Kidney (tissue), 14 donors: ENCODE results near the gene JPT1. TPM values are rescaled to one million over a fixed set of nuclear protein-coding genes. Genes with fewer than 3 reads are reported as not detected.

Source experiments
- DNase-seq, 5 donors: peaks; one replicate each; pipeline ENCODE4 v3.0.0-alpha.2; 2013 to 2020
- FAIRE-seq: peaks from 2 replicates; lab custom pipeline; 2012; peaks lifted over from hg19 to GRCh38; lab: Jason Lieb, UNC
- H3K27ac ChIP-seq, 2 donors: one replicate each; pipeline ENCODE4 v1.7.0; 2013; ENCODE audit warnings: low read depth in 2 of 2, low read length in 2 of 2, inconsistent platforms in 1 of 2
- H3K27me3 ChIP-seq: one replicate; pipeline ENCODE4 v1.7.1; 2013; ENCODE audit warnings: low read length, inconsistent platforms; ENCODE audit not compliant: control insufficient read depth, insufficient read depth
- H3K36me3 ChIP-seq, 3 donors: one replicate each; pipeline versions ENCODE4 v1.7.0 to v1.7.1; 2013; ENCODE audit warnings: low read length in 3 of 3, control low read depth in 1 of 3, inconsistent platforms in 1 of 3; ENCODE audit not compliant: insufficient read depth in 3 of 3, control insufficient read depth in 2 of 3
- H3K4me1 ChIP-seq, 3 donors: one replicate each; pipeline versions ENCODE4 v1.7.0 to v1.7.1; 2013; ENCODE audit warnings: low read length in 3 of 3, inconsistent platforms in 1 of 3, low read depth in 1 of 3; ENCODE audit not compliant: control insufficient read depth in 2 of 3, insufficient read depth in 2 of 3
- H3K4me3 ChIP-seq, 3 donors: one replicate each; pipeline versions ENCODE4 v1.7.0 to v1.8.1; 2013; ENCODE audit warnings: low read length in 3 of 3, control low read depth in 1 of 3, inconsistent platforms in 1 of 3
- H3K9ac ChIP-seq, 3 donors: one replicate each; pipeline versions ENCODE4 v1.7.0 to v1.7.1; 2013; ENCODE audit warnings: low read length in 3 of 3, control low read depth in 1 of 3, inconsistent platforms in 1 of 3
- H3K9me3 ChIP-seq, 3 donors: one replicate each; pipeline versions ENCODE4 v1.7.0 to v1.7.1; 2013; ENCODE audit warnings: low read length in 3 of 3, control low read depth in 1 of 3, inconsistent platforms in 1 of 3; ENCODE audit not compliant: control insufficient read depth in 2 of 3, insufficient read depth in 1 of 3
- intact Hi-C: fragments of 100-400 bp; cut with DNase I; formaldehyde crosslinking; loops from one replicate; pipeline ENCODE4 v1.11.1; 2022
- polyA plus RNA-seq: library from polyadenylated mRNA; stranded (reverse); fragments of 350-450 nt; fragmentation: Illumina TruSeq; extraction: RNeasy Lipid Tissue Mini Kit (QIAGEN cat#74804); gene quantifications from one replicate; pipeline ENCODE4 v1.2.3, GENCODE V29; 2014; ENCODE audit warnings: low read depth, low replicate concordance; ENCODE audit not compliant: insufficient read depth
- total RNA-seq: library from RNA; stranded (reverse); fragmentation: NEBNext Ultra II Directional; extraction: Animal tissue kit (Norgen Biotek cat#: 25700); gene quantifications from one replicate; pipeline ENCODE4 v1.2.1, GENCODE V29; 2021
- TF ChIP-seq, protein P1 (sequence below): IDR thresholded peaks from 3 replicates; pipeline ENCODE4 v1.5.1; 2012; ENCODE audit warnings: mild to moderate bottlenecking, moderate library complexity, borderline replicate concordance; ENCODE audit not compliant: insufficient read depth; ENCODE audit errors: extremely low read depth
- donor health status: control.
- donor health status: control.
- donor health status: control.
- donor health status: control.
- donor health status: control.
- donor health status: DM: yes; HTN: yes; CAD: no.
- donor health status: Normal renal cell carcinoma (clear cell type).

The JPT1 gene
- total and polyA plus RNA-seq, 2 donors from 2014 or later, result 76.4 to 122 TPM

DNA sequence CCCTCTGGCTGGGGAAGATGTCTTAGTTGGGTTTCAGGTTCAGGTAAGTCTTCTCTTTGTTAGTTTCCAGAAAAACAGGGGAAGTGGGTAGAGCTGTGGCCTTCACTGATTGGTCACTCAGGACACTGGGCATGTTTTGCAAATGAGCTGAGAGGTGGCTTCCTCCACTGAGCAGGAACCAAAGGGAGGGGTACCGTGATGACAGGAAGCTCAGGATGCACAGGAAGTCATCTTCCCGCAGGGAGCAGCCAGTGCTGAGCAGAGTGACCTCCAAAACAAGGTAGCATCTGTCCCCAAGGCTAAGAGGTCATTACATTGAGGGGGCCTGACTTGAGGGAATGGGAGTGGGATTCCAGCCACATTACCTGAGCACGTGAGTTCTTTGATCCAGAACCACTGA, 28.3 kb downstream of the JPT1 start:
- H3K27ac ChIP-seq, result no peak overlapping the region
- no peaks in the 10 kb centered on the region for H3K9me3 ChIP-seq
- peaks cover 2 to 5% (median 3%) of the 10 kb centered on the region in 3 donors for H3K36me3 ChIP-seq
- no peak for FAIRE-seq
- peaks cover 0 to 6% (median 0%) of the 10 kb centered on the region in 3 donors for H3K4me1 ChIP-seq
- no peaks in the 10 kb centered on the region for H3K27me3 ChIP-seq
- no peak overlapping the region for H3K4me3 ChIP-seq
- intact Hi-C loops, result no loop called here
- H3K9ac ChIP-seq, result no peak overlapping the region
- TF ChIP-seq, protein P1, sequence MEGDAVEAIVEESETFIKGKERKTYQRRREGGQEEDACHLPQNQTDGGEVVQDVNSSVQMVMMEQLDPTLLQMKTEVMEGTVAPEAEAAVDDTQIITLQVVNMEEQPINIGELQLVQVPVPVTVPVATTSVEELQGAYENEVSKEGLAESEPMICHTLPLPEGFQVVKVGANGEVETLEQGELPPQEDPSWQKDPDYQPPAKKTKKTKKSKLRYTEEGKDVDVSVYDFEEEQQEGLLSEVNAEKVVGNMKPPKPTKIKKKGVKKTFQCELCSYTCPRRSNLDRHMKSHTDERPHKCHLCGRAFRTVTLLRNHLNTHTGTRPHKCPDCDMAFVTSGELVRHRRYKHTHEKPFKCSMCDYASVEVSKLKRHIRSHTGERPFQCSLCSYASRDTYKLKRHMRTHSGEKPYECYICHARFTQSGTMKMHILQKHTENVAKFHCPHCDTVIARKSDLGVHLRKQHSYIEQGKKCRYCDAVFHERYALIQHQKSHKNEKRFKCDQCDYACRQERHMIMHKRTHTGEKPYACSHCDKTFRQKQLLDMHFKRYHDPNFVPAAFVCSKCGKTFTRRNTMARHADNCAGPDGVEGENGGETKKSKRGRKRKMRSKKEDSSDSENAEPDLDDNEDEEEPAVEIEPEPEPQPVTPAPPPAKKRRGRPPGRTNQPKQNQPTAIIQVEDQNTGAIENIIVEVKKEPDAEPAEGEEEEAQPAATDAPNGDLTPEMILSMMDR, result no peak
- DNase-seq, result peak in 1 of 5 donors; percentile 20

DNA sequence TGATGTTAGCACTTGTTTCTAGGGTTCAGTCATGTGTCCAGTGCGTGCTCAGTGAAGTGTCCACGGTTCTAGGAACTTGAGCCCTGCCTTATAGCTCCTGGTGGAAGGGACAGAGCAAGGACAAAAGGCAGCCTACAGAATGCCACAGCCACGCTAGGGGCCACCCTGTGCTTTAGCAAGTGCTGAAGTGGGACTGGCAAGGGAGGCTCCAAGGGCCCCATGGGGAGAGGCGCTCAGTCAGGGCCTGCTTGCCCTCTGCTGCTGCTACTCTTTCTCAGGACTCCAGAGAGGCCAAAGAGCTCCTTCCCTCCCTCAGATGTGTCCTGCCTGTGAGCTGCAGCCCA, 29.5 kb downstream of the JPT1 start:
- peaks cover 0 to 6% (median 0%) of the 10 kb centered on the region in 3 donors for H3K4me1 ChIP-seq
- H3K9me3 ChIP-seq, result no peaks in the 10 kb centered on the region
- intact Hi-C loops, result no loop called here
- peaks cover 2 to 4% (median 3%) of the 10 kb centered on the region in 3 donors for H3K36me3 ChIP-seq
- H3K27me3 ChIP-seq, result no peaks in the 10 kb centered on the region
- H3K4me3 ChIP-seq, result no peak overlapping the region
- H3K27ac ChIP-seq, result no peak overlapping the region
- FAIRE-seq (no peak), DNase-seq (no peak)
- TF ChIP-seq, protein P1, result no peak
- H3K9ac ChIP-seq, result no peak overlapping the region

DNA sequence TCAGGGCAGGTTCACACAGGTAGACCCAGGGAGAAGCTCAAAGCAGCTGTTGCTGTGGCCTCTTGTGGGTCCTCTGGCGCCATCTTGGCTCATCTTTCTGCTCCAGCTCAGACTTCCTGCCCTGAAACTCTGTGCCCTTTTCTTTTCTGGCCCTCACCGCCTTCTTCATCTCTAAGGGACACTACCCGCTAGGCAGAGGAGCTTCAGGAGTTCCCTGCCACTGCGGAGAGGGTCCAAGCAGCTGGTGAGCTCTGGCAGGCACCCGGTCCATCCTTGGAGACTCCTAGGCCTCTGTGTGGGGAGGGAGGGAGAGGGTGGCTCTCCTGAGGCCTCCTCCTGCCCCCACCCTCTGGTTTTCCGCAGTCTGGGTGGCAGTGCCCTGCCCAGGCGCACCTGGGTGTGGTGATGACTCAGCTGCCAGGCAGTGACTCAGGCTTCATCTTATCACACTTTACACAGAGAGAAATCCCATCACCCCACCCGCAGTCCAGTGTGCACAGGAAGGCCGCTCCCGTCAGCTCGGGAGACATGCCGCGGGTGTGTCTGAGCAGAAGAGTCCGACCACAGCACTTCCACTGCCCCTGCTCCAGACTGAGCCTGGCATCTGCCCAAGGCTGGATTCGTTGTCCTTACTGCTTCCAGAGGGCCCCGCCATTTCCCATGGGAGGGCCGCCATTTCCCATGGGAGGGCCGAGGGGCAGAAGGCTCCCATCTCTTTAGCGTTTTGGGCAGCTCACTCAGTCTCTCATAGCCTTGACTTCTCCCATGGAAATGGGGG, 30.1 kb downstream of the JPT1 start:
- no peaks in the 10 kb centered on the region for H3K9me3 ChIP-seq
- H3K27ac ChIP-seq, result peak overlapping the region in 1 of 2 donors; percentile 48
- TF ChIP-seq, protein P1, result no peak
- H3K4me1 ChIP-seq, result peaks cover 0 to 6% (median 0%) of the 10 kb centered on the region in 3 donors
- H3K4me3 ChIP-seq, result no peak overlapping the region
- FAIRE-seq (no peak), DNase-seq (peak in 2 of 5 donors; percentile 26 to 92)
- H3K27me3 ChIP-seq, result no peaks in the 10 kb centered on the region
- intact Hi-C loops, result no loop called here
- H3K36me3 ChIP-seq, result peaks cover 2 to 4% (median 2%) of the 10 kb centered on the region in 3 donors
- H3K9ac ChIP-seq, result no peak overlapping the region
